ENCODE results near the gene GNAS-AS1. TPM values are rescaled to one million over a fixed set of nuclear protein-coding genes. Genes with fewer than 3 reads are reported as not detected.

GNAS-AS1 gene
- total RNA-seq, 4 donors from 2014 or later: 0.42 to 0.59 TPM; not detected in 2

DNA sequence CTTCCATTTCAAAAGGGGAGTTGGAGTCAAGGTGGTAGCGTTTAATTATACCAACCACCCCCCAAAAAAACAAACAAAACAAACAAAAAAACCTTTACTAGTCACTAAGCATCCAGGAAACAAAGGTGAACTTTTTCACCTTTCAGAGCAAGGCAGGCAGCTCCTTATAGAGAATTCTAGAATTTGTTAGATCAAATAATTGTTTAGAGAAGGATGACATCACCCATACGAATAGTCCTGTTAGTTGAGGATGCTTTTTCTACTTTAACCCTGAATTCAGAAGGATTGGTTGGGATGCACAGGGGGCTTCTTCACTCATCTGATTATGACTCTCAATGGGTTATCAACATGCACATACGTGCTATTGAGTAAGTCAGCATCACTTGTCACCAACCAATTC lies 46.1 kb upstream of the GNAS-AS1 start:
- DNase-seq (ENCODE audit: low spot score in 2 of 2): no peak
- Histone ChIP-seq H3K27me3 (no peaks in the 10 kb centered on the region), H3K27ac (no peak overlapping the region), H3K4me1 (peaks cover 0 to 91% (median 52%) of the 10 kb centered on the region in 4 donors), H3K9me3 (no peaks in the 10 kb centered on the region), H3K4me3 (no peak overlapping the region), H3K36me3 (peaks cover 0 to 10% (median 0%) of the 10 kb centered on the region in 3 donors)
- TF ChIP-seq, protein P1, sequence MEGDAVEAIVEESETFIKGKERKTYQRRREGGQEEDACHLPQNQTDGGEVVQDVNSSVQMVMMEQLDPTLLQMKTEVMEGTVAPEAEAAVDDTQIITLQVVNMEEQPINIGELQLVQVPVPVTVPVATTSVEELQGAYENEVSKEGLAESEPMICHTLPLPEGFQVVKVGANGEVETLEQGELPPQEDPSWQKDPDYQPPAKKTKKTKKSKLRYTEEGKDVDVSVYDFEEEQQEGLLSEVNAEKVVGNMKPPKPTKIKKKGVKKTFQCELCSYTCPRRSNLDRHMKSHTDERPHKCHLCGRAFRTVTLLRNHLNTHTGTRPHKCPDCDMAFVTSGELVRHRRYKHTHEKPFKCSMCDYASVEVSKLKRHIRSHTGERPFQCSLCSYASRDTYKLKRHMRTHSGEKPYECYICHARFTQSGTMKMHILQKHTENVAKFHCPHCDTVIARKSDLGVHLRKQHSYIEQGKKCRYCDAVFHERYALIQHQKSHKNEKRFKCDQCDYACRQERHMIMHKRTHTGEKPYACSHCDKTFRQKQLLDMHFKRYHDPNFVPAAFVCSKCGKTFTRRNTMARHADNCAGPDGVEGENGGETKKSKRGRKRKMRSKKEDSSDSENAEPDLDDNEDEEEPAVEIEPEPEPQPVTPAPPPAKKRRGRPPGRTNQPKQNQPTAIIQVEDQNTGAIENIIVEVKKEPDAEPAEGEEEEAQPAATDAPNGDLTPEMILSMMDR (IDR thresholded peaks at IDR 0.05): no peak
- no peak for TF ChIP-seq POLR2A (IDR thresholded peaks at IDR 0.05)
- TF ChIP-seq EP300 (IDR thresholded peaks at IDR 0.05): no peak
- WGBS, 2 donors: 44 to 57% methylated on average over 3 of the region's 3 CpGs

DNA sequence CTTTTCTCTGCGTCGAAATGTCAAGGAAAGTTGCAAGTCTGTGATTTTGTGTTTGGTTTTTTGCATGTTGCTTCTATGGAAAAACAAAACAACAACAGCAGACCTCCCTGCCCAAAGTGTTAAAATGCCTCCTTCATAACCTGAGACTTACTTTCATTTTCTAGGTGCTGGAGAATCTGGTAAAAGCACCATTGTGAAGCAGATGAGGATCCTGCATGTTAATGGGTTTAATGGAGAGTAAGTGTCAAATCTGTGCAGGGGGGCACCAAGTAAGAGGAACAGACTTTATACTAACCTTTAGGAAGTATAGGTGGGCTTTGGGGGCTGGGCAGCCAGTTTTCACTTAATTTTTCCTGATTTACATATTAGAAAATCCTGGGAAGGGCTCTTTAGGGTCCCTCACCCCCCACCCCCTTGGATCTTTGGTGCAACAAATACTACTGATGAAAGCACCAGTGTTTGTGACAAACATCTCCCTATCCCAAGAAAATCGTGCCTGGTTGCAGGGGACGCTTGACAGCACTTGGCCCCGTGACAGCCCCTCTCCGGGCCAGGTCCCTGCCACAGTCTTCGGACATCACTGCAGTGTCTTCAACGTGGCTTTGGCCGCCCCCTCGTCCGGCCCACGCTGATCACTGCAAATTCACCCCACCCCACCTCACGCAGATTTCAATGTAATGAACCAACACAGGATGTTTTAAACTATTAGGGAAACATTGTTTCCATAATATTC lies 44.9 kb upstream of the GNAS-AS1 start:
- Histone ChIP-seq H3K4me3 (no peak overlapping the region), H3K27me3 (no peaks in the 10 kb centered on the region), H3K36me3 (peaks cover 0 to 10% (median 0%) of the 10 kb centered on the region in 3 donors), H3K4me1 (peaks cover 0 to 79% (median 50%) of the 10 kb centered on the region in 4 donors), H3K9me3 (no peaks in the 10 kb centered on the region), H3K27ac (peak overlapping the region in 2 of 4 donors; percentile 8 to 26)
- DNase-seq (ENCODE audit: low spot score in 2 of 2): no peak
- WGBS, 2 donors: 24 to 33% methylated on average over 13 of the region's 13 CpGs
- no peak for TF ChIP-seq EP300 (IDR thresholded peaks at IDR 0.05)
- TF ChIP-seq, protein P1 (IDR thresholded peaks at IDR 0.05): no peak
- no peak for TF ChIP-seq POLR2A (IDR thresholded peaks at IDR 0.05)

- peak overlapping the region in 1 of 4 donors; percentile 21 for H3K27ac ChIP-seq
- no peak for DNase-seq (ENCODE audit: low spot score in 2 of 2)
- TF ChIP-seq, protein P1 (IDR thresholded peaks at IDR 0.05): no peak
- TF ChIP-seq POLR2A (IDR thresholded peaks at IDR 0.05): no peak
- TF ChIP-seq EP300 (IDR thresholded peaks at IDR 0.05): no peak
- H3K27me3 ChIP-seq: no peaks in the 10 kb centered on the region
- H3K4me3 ChIP-seq: no peak overlapping the region
- H3K4me1 ChIP-seq: peaks cover 0 to 71% (median 48%) of the 10 kb centered on the region in 4 donors
- H3K9me3 ChIP-seq: no peaks in the 10 kb centered on the region
- H3K36me3 ChIP-seq: peaks cover 0 to 10% (median 0%) of the 10 kb centered on the region in 3 donors
- 20 to 23% methylated on average over 5 of the region's 5 CpGs for WGBS, 2 donors
These were observed 44.1 kb upstream of the GNAS-AS1 start for GRCh38 chr20:58894652-58895447.

- H3K9me3 ChIP-seq: no peaks in the 10 kb centered on the region
- TF ChIP-seq EP300 (IDR thresholded peaks at IDR 0.05): no peak
- TF ChIP-seq, protein P1 (IDR thresholded peaks at IDR 0.05): no peak
- no peak for TF ChIP-seq POLR2A (IDR thresholded peaks at IDR 0.05)
- WGBS, 2 donors: 59 to 64% methylated on average over 5 of the region's 5 CpGs
- DNase-seq (ENCODE audit: low spot score in 2 of 2): no peak
- H3K4me1 ChIP-seq: peaks cover 0 to 58% (median 47%) of the 10 kb centered on the region in 4 donors
- H3K4me3 ChIP-seq: peak overlapping the region in 1 of 4 donors; percentile 91
- no peaks in the 10 kb centered on the region for H3K27me3 ChIP-seq
- H3K36me3 ChIP-seq: no peaks in the 10 kb centered on the region
- peak overlapping the region in 3 of 4 donors; percentile 98 to 100 (median 99) for H3K27ac ChIP-seq
These were observed 42.8 kb upstream of the GNAS-AS1 start for GRCh38 chr20:58893355-58894120.
